Measurements from ENCODE around the gene SPATA6L. TPM values are rescaled to one million over a fixed set of nuclear protein-coding genes. Genes with fewer than 3 reads are reported as not detected.

SPATA6L gene
- total and polyA plus RNA-seq, 2 experiments from 2014 or later: 1.7 to 1.9 TPM

DNA sequence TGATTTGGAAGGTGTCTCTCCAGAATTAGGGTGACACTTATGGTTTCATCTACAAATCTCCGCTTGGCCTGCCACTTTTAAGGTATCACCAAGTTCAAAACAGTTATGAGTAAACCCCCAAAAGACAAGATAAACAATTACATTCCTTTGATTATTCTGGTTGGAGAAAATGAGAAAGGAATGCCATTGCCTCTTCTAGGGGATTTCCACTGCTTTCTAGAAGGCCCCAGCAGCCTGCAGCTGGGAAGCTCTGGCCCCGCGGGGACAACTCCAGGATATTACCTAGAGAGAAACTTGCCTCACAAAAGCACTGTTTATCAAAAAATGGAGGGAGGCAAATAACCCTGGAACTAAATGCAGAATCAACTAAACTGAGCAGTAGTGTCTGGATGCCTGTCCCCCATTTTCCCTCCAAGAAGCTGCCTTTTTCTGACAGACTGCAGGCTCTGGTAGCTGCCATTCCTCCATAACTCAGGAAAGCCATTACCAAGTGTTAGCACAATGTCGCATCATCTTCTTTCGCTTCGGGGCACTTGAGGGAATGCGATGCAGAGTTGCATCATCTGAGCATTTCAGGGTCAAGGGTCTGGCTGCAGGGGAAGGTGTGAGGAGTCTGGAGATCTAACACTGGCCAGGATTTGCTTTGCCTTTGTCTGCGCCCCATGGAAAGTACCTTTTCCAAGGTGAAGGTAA, 75.7 kb downstream of the SPATA6L start (continued):
- TF ChIP-seq, protein P1, sequence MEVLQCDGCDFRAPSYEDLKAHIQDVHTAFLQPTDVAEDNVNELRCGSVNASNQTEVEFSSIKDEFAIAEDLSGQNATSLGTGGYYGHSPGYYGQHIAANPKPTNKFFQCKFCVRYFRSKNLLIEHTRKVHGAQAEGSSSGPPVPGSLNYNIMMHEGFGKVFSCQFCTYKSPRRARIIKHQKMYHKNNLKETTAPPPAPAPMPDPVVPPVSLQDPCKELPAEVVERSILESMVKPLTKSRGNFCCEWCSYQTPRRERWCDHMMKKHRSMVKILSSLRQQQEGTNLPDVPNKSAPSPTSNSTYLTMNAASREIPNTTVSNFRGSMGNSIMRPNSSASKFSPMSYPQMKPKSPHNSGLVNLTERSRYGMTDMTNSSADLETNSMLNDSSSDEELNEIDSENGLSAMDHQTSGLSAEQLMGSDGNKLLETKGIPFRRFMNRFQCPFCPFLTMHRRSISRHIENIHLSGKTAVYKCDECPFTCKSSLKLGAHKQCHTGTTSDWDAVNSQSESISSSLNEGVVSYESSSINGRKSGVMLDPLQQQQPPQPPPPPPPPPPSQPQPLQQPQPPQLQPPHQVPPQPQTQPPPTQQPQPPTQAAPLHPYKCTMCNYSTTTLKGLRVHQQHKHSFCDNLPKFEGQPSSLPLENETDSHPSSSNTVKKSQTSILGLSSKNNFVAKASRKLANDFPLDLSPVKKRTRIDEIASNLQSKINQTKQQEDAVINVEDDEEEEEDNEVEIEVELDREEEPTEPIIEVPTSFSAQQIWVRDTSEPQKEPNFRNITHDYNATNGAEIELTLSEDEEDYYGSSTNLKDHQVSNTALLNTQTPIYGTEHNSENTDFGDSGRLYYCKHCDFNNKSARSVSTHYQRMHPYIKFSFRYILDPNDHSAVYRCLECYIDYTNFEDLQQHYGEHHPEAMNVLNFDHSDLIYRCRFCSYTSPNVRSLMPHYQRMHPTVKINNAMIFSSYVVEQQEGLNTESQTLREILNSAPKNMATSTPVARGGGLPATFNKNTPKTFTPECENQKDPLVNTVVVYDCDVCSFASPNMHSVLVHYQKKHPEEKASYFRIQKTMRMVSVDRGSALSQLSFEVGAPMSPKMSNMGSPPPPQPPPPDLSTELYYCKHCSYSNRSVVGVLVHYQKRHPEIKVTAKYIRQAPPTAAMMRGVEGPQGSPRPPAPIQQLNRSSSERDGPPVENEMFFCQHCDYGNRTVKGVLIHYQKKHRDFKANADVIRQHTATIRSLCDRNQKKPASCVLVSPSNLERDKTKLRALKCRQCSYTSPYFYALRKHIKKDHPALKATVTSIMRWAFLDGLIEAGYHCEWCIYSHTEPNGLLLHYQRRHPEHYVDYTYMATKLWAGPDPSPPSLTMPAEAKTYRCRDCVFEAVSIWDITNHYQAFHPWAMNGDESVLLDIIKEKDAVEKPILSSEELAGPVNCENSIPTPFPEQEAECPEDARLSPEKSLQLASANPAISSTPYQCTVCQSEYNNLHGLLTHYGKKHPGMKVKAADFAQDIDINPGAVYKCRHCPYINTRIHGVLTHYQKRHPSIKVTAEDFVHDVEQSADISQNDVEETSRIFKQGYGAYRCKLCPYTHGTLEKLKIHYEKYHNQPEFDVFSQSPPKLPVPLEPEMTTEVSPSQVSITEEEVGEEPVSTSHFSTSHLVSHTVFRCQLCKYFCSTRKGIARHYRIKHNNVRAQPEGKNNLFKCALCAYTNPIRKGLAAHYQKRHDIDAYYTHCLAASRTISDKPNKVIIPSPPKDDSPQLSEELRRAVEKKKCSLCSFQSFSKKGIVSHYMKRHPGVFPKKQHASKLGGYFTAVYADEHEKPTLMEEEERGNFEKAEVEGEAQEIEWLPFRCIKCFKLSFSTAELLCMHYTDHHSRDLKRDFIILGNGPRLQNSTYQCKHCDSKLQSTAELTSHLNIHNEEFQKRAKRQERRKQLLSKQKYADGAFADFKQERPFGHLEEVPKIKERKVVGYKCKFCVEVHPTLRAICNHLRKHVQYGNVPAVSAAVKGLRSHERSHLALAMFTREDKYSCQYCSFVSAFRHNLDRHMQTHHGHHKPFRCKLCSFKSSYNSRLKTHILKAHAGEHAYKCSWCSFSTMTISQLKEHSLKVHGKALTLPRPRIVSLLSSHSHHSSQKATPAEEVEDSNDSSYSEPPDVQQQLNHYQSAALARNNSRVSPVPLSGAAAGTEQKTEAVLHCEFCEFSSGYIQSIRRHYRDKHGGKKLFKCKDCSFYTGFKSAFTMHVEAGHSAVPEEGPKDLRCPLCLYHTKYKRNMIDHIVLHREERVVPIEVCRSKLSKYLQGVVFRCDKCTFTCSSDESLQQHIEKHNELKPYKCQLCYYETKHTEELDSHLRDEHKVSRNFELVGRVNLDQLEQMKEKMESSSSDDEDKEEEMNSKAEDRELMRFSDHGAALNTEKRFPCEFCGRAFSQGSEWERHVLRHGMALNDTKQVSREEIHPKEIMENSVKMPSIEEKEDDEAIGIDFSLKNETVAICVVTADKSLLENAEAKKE (CRISPR knock-in tag; IDR thresholded peaks at IDR 0.05): no peak
- TF ChIP-seq EZH2phosphoT487 (IDR thresholded peaks at IDR 0.05; ENCODE audit: unreplicated experiment): no peak
- TF ChIP-seq ZNF114 (CRISPR knock-in tag; IDR thresholded peaks at IDR 0.05): no peak

DNA sequence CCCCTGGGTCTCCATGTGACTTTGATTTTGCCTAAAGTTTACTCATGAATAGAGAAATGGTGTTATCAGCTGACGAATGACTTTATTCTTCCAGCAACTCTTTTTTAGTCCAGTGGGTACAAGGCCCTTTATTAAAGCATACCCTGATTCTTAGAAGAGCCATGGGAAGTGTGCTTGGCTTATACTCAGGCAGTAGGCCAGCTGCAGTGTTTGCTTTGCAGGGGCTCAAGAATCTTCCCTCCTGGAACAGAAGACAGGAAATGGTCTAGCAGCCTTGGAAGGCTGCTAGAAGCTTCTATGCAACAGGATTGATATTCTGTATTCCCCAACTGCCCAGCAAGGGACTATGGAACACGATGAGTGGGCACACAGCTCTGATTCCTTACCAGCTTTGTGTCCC, 77.6 kb downstream of the SPATA6L start:
- no peaks in the 10 kb centered on the region for H3F3A ChIP-seq (replicated peaks; ENCODE audit: low read depth)
- no peak for ATAC-seq
- H3K27me3 Mint-ChIP-seq (ENCODE audit: insufficient read depth, low read depth, poor library complexity): no peaks in the 10 kb centered on the region
- H3K36me3 Mint-ChIP-seq (ENCODE audit: low read depth): no peaks in the 10 kb centered on the region
- H3K27ac ChIP-seq (ENCODE audit: low read depth): no peak overlapping the region
- H2AFZ ChIP-seq: no peak overlapping the region
- peaks cover 16% of the 10 kb centered on the region; the same call in 2 of the 3 replicates for H3K4me1 Mint-ChIP-seq
- no peaks in the 10 kb centered on the region for H3K36me3 ChIP-seq (ENCODE audit: insufficient read depth)
- peaks cover 18% of the 10 kb centered on the region for H3K4me1 ChIP-seq (ENCODE audit: insufficient read depth)
- H3K4me2 ChIP-seq: no peak overlapping the region
- no peaks in the 10 kb centered on the region for H3K9me3 Mint-ChIP-seq
- H3K27ac Mint-ChIP-seq: no peak overlapping the region
- no peak for DNase-seq (ENCODE audit: low spot score)
- H3K4me3 Mint-ChIP-seq: no peak overlapping the region
- no peaks in the 10 kb centered on the region for H3K9me2 ChIP-seq (ENCODE audit: insufficient read depth)
- no peaks in the 10 kb centered on the region for H3K79me2 ChIP-seq (replicated peaks; ENCODE audit: insufficient read depth)
- no peak overlapping the region for H3K4me3 ChIP-seq
- no peaks in the 10 kb centered on the region for H3K27me3 ChIP-seq (ENCODE audit: insufficient read depth)
- H4K20me1 ChIP-seq (replicated peaks; ENCODE audit: insufficient read depth): no peaks in the 10 kb centered on the region
- TF ChIP-seq, protein P2, sequence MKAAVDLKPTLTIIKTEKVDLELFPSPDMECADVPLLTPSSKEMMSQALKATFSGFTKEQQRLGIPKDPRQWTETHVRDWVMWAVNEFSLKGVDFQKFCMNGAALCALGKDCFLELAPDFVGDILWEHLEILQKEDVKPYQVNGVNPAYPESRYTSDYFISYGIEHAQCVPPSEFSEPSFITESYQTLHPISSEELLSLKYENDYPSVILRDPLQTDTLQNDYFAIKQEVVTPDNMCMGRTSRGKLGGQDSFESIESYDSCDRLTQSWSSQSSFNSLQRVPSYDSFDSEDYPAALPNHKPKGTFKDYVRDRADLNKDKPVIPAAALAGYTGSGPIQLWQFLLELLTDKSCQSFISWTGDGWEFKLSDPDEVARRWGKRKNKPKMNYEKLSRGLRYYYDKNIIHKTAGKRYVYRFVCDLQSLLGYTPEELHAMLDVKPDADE (IDR thresholded peaks at IDR 0.05): no peak
- no peak for TF ChIP-seq STAT1 (IDR thresholded peaks at IDR 0.05; ENCODE audit: unreplicated experiment)
- TF ChIP-seq EZH2phosphoT487 (IDR thresholded peaks at IDR 0.05; ENCODE audit: unreplicated experiment): no peak
- no peak for TF ChIP-seq NANOG (IDR thresholded peaks at IDR 0.05; ENCODE audit: borderline replicate concordance)
- TF ChIP-seq, protein P3, sequence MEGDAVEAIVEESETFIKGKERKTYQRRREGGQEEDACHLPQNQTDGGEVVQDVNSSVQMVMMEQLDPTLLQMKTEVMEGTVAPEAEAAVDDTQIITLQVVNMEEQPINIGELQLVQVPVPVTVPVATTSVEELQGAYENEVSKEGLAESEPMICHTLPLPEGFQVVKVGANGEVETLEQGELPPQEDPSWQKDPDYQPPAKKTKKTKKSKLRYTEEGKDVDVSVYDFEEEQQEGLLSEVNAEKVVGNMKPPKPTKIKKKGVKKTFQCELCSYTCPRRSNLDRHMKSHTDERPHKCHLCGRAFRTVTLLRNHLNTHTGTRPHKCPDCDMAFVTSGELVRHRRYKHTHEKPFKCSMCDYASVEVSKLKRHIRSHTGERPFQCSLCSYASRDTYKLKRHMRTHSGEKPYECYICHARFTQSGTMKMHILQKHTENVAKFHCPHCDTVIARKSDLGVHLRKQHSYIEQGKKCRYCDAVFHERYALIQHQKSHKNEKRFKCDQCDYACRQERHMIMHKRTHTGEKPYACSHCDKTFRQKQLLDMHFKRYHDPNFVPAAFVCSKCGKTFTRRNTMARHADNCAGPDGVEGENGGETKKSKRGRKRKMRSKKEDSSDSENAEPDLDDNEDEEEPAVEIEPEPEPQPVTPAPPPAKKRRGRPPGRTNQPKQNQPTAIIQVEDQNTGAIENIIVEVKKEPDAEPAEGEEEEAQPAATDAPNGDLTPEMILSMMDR (conservative IDR thresholded peaks at IDR 0.05; ENCODE audit: low read depth in 2 of 2): no peak
- no peak for TF ChIP-seq ZNF114 (CRISPR knock-in tag; IDR thresholded peaks at IDR 0.05)
- no peak for TF ChIP-seq CREB1 (CRISPR knock-in tag; IDR thresholded peaks at IDR 0.05; ENCODE audit: low read depth)
- no peak for TF ChIP-seq JUNB (IDR thresholded peaks at IDR 0.05; ENCODE audit: unreplicated experiment)
- TF ChIP-seq POLR2AphosphoS5 (IDR thresholded peaks at IDR 0.05; ENCODE audit: low read depth): no peak
- TF ChIP-seq ZNF331 (CRISPR knock-in tag; IDR thresholded peaks at IDR 0.05; ENCODE audit: low read depth): no peak
- no peak for TF ChIP-seq EZH2 (IDR thresholded peaks at IDR 0.05; ENCODE audit: low read depth, unreplicated experiment)
- TF ChIP-seq, protein P4, sequence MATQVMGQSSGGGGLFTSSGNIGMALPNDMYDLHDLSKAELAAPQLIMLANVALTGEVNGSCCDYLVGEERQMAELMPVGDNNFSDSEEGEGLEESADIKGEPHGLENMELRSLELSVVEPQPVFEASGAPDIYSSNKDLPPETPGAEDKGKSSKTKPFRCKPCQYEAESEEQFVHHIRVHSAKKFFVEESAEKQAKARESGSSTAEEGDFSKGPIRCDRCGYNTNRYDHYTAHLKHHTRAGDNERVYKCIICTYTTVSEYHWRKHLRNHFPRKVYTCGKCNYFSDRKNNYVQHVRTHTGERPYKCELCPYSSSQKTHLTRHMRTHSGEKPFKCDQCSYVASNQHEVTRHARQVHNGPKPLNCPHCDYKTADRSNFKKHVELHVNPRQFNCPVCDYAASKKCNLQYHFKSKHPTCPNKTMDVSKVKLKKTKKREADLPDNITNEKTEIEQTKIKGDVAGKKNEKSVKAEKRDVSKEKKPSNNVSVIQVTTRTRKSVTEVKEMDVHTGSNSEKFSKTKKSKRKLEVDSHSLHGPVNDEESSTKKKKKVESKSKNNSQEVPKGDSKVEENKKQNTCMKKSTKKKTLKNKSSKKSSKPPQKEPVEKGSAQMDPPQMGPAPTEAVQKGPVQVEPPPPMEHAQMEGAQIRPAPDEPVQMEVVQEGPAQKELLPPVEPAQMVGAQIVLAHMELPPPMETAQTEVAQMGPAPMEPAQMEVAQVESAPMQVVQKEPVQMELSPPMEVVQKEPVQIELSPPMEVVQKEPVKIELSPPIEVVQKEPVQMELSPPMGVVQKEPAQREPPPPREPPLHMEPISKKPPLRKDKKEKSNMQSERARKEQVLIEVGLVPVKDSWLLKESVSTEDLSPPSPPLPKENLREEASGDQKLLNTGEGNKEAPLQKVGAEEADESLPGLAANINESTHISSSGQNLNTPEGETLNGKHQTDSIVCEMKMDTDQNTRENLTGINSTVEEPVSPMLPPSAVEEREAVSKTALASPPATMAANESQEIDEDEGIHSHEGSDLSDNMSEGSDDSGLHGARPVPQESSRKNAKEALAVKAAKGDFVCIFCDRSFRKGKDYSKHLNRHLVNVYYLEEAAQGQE (IDR thresholded peaks at IDR 0.05; ENCODE audit: unreplicated experiment): no peak
